Uterus (tissue), 2 donors: ENCODE measurements around the gene KLHDC8B.

ENCODE experiments used
- CTCF ChIP-seq, 4 experiments: fragments of 200-600 bp in 2 of 4; fragments of 450-650 bp in 2 of 4; sonication (generic) in 2 of 4; IDR thresholded peaks; one replicate each; pipeline ENCODE4 v1.5.1; 2016 to 2019; ENCODE audit warnings: antibody characterized with exemption in 4 of 4, mild to moderate bottlenecking in 2 of 4, moderate library complexity in 1 of 4
- POLR2A ChIP-seq, 2 donors: fragments of 450-650 bp; IDR thresholded peaks; one replicate each; pipeline ENCODE4 v1.6.1; 2016; ENCODE audit warnings: antibody characterized with exemption in 2 of 2, mild to moderate bottlenecking in 1 of 2, moderate library complexity in 1 of 2

- no peak for TF ChIP-seq CTCF (IDR thresholded peaks at IDR 0.05)
- no peak for TF ChIP-seq POLR2A (IDR thresholded peaks at IDR 0.05)
Observed at GRCh38 chr3:49173116-49173791, 1.9 kb downstream of the KLHDC8B start.
